A673 (cell line): ENCODE data around the gene ZFP62. TPM values are rescaled to one million over a fixed set of nuclear protein-coding genes. Genes with fewer than 3 reads are reported as not detected.

Experiments
- BruUV-seq: library from RNA; stranded (reverse); fragments of 400-500 nt; replicated peaks from 2 replicates; lab custom pipeline; 2021; lab: Mats Ljungman, UMichigan
- CTCF ChIA-PET: fragments of 300-600 bp; sonication (Branson Sonifier 250); formaldehyde crosslinking; loops from one replicate; lab custom pipeline; 2022; ENCODE audit warnings: antibody characterized with exemption; lab: Charles Lee
- POLR2A ChIA-PET: fragments of 300-600 bp; sonication (Branson Sonifier 250); formaldehyde crosslinking; loops from one replicate; lab custom pipeline; 2022; ENCODE audit warnings: antibody characterized with exemption; ENCODE audit not compliant: low non-redundant PET; lab: Charles Lee
- DNase-seq: peaks from one replicate; pipeline ENCODE4 v3.0.0-alpha.2; 2015; ENCODE audit warnings: low spot score
- H3K27ac ChIP-seq: fragments of 200-600 bp; sonication (generic); 2 replicates; pipeline ENCODE4 v1.5.1; 2016; ENCODE audit warnings: mixed run types, low read depth, mild to moderate bottlenecking, mixed read lengths, antibody characterized with exemption, low read length; ENCODE audit not compliant: poor library complexity, severe bottlenecking
- H3K27me3 ChIP-seq: fragments of 200-600 bp; sonication (generic); replicated peaks from 2 replicates; pipeline ENCODE4 v1.6.1; 2017; ENCODE audit warnings: mixed run types, low read depth, mild to moderate bottlenecking, mixed read lengths, antibody characterized with exemption, low read length; ENCODE audit not compliant: insufficient read depth, poor library complexity
- H3K36me3 ChIP-seq: fragments of 200-600 bp; sonication (generic); 2 replicates; pipeline ENCODE4 v1.6.1; 2016; ENCODE audit warnings: mixed run types, mild to moderate bottlenecking, mixed read lengths, antibody characterized with exemption, low read length; ENCODE audit not compliant: insufficient read depth, poor library complexity, severe bottlenecking
- H3K4me1 ChIP-seq: fragments of 200-600 bp; sonication (generic); 2 replicates; pipeline ENCODE4 v1.6.1; 2017; ENCODE audit warnings: mixed run types, mild to moderate bottlenecking, mixed read lengths, antibody characterized with exemption, low read length; ENCODE audit not compliant: insufficient read depth, poor library complexity, severe bottlenecking
- H3K4me3 ChIP-seq: fragments of 200-600 bp; sonication (generic); 2 replicates; pipeline ENCODE4 v1.5.1; 2016; ENCODE audit warnings: low read depth, mixed run types, mild to moderate bottlenecking, mixed read lengths, low read length; ENCODE audit not compliant: poor library complexity, severe bottlenecking
- H3K9me3 ChIP-seq: fragments of 200-600 bp; sonication (generic); 2 replicates; pipeline ENCODE4 v1.6.1; 2016; ENCODE audit warnings: mixed run types, low read depth, mild to moderate bottlenecking, mixed read lengths, antibody characterized with exemption, low read length; ENCODE audit not compliant: poor library complexity, severe bottlenecking
- CTCF ChIP-seq: fragments of 300-800, 200-600 bp; sonication (generic); conservative IDR thresholded peaks from 2 replicates; pipeline ENCODE4 v1.5.1; 2017; ENCODE audit warnings: low read depth, mild to moderate bottlenecking, antibody characterized with exemption, low read length, moderate library complexity, mixed read lengths
- EZH2 ChIP-seq: fragments of 200-600 bp; sonication (generic); IDR thresholded peaks from 2 replicates; pipeline ENCODE4 v1.6.1; 2017; ENCODE audit warnings: borderline replicate concordance, low read depth, mild to moderate bottlenecking, mixed read lengths, antibody characterized with exemption, low read length; ENCODE audit not compliant: poor library complexity, severe bottlenecking
- intact Hi-C: fragments of 100-400 bp; cut with micrococcal nuclease; formaldehyde crosslinking; loops from one replicate; pipeline ENCODE4 v1.10.0; 2022; ENCODE audit not compliant: unreplicated experiment
- total RNA-seq: library from RNA; stranded (reverse); gene quantifications from 2 replicates; pipeline ENCODE4 v1.2.3, GENCODE V29; 2021

ZFP62 gene
- total RNA-seq, 1 experiment from 2014 or later: 28.7 TPM

DNA sequence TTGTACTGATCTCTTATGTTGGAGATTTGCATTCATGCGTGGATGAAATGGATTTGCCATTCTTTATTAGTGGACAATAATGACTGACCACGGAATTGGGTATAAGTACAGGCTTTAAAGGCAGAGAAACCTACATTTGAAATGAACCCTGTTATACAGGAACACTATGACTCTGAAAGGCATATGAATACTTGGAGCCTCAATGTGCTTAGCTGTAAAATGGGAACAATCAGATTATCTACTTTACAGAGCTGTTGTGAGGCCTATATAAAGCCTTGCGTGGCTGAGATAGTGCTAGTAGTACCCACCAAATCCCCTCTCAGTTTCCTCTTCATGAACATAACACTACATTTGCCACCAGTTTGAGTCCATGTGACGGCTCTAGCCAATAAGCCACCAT lies 39.5 kb downstream of the ZFP62 start:
- ChIA-PET POLR2A (no interaction called here), CTCF (no interaction called here)
- Histone ChIP-seq H3K27me3 (no peaks in the 10 kb centered on the region), H3K27ac (no peak overlapping the region), H3K36me3 (no peaks in the 10 kb centered on the region), H3K4me1 (peaks cover 8% of the 10 kb centered on the region), H3K9me3 (no peaks in the 10 kb centered on the region), H3K4me3 (no peak overlapping the region)
- no peak for DNase-seq
- intact Hi-C loops: no loop called here
- TF ChIP-seq CTCF (no peak), EZH2 (no peak)
- no TSS peak for BruUV-seq

GRCh38 chr5:180820788-180821321 lies 40.2 kb downstream of the ZFP62 start:
- no peak overlapping the region for H3K27ac ChIP-seq
- ChIA-PET CTCF (no interaction called here), POLR2A (no interaction called here)
- TF ChIP-seq CTCF (no peak), EZH2 (no peak)
- no peaks in the 10 kb centered on the region for H3K36me3 ChIP-seq
- peaks cover 8% of the 10 kb centered on the region for H3K4me1 ChIP-seq
- BruUV-seq: no TSS peak
- intact Hi-C loops: no loop called here
- H3K9me3 ChIP-seq: no peaks in the 10 kb centered on the region
- no peak for DNase-seq
- no peak overlapping the region for H3K4me3 ChIP-seq
- H3K27me3 ChIP-seq: no peaks in the 10 kb centered on the region

- Histone ChIP-seq H3K27me3 (no peaks in the 10 kb centered on the region), H3K4me3 (no peak overlapping the region), H3K4me1 (peaks cover 8% of the 10 kb centered on the region), H3K9me3 (no peaks in the 10 kb centered on the region), H3K27ac (no peak overlapping the region), H3K36me3 (no peaks in the 10 kb centered on the region)
- intact Hi-C loops: no loop called here
- no TSS peak for BruUV-seq
- TF ChIP-seq CTCF: no peak
- TF ChIP-seq EZH2: no peak
- CTCF ChIA-PET: no interaction called here
- POLR2A ChIA-PET: no interaction called here
- no peak for DNase-seq
Observed at GRCh38 chr5:180818677-180819341, 42.3 kb downstream of the ZFP62 start.
